GM20000 (cell line): ENCODE measurements around the gene HAGH.
A peak's percentile ranks its signal among the peaks of the same experiment; 100 is the strongest.

ENCODE experiments used
- DNase-seq: peaks from one replicate; pipeline ENCODE4 v3.0.0; 2012; ENCODE audit warnings: low spot score
- CTCF ChIP-seq: IDR thresholded peaks from 2 replicates; pipeline ENCODE4 v1.5.1; 2012; ENCODE audit warnings: mild to moderate bottlenecking, control low read depth; ENCODE audit errors: extremely low read depth, missing control alignments

The HAGH gene

GRCh38 chr16:1830213-1830612, 3.6 kb upstream of the HAGH start:
- no peak for DNase-seq
- TF ChIP-seq CTCF, result no peak

DNA sequence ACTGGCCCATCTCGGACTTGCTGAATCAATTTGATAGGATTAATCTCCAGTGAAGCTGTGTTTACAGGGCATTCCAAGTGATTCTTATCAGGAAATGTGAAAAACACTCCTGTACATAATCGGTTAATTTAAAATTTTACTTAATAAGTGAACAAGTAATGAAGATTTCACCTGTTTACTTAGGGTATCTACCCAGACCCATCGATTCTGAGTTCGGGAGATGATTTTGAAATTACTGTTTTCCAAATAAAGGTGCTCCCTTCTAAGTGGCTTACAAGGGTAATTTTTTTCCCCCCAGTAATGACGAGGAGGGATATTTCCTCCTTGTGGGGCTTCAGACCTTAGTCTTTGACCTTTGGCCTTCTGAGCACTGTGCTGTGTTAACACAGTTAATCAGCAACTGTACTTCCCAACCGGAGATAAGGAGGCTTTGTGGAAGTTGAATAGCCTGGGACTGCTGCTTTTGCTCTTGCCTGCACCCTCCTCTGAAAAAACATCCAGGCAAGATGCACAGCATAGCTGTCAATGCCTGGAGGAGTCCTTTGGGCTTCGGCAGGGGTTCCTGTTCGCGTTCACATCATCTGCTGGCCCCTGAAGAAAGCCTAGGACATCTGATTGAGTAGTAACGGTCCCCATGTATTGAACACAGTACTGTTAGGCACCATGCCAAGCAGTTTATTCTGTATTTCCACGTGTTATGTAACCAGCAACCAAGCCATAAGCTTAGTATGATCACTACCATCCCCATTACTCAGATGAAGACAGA, 2.2 kb upstream of the HAGH start:
- TF ChIP-seq CTCF, result no peak
- no peak for DNase-seq

DNA sequence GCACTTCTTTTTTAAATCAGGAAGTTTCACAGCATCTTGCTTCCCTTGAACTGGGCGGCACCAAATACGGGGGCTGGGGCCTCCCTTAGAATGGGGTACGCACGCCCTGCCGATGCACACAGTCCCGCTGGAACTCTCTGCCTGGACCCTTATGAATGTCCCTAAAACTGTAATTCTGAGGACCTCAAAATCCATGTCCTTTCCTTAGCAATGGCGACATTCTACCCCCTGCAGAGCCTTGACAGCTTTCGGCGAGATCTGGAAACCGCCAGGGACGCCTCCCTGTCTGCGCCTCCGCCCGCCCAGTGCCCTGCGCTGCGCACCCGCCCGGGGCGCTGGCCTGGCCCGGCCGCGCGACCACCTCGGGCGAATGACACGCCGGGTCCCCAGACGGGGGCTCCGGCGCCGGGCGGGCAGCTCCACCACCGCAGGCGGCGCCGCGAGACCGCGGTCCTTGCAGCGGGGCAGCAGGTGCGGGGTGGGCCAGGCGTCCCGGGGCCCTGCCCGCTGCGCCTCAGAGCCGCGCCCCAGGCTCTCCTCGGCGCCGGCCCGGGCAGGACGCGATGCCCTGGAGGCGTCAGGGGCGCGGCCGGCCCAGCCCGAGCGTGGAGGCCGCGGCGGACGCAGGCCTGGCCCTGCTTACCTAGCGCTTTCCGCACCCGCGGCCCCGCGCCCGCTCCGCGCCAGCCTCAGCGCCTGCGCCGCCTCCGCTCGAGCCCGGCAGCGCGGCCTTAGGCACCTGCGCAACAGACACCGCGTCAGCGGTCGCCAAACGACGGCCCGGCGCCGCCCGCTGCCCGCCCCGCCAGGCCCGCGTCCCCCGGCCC, 548 bp downstream of the HAGH start:
- no peak for TF ChIP-seq CTCF
- DNase-seq, result peak; percentile 94

DNA sequence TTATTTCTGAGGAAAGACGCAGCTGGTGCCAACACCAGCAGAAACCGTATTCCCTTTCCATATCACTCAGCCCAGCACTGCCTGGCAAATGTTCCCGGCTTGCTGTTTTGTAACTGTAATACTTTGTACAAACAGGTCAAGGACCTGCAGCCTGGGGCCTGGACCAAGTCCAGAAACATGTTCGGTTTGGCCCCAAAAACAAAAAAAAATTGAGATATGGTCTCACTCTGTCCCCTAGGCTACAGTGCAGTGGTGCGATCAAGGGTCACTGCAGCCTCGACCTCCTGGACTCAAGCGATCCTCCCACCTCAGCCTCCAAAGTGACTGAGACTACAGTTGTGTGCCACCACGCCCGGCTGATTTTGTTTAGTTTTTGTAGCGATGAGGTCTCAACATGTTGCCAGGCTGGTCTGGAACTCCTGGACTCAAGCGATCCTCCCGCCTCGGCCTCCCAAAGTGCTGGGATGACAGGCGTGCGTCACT, 1.2 kb downstream of the HAGH start:
- no peak for DNase-seq
- TF ChIP-seq CTCF, result no peak

DNA sequence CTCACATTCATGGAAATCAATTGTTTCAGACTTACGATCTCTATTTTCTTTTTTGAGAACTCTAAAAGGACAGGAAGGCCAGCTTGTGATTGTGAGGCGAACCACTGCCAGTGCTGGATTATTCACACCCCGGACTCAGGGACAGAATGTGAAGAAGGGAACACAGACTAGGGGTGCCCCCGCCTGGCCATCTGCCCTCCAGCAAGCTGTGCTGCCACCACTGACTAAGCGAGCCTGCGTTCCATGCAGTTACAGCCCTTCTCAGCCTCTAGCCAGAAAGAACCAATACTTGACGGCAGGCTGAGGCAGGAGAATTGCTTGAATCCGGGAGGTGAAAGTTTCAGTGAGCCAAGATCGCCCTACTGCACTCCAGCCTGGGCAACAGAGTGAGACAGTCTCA, 2.8 kb downstream of the HAGH start:
- TF ChIP-seq CTCF, result no peak
- peak; percentile 47 for DNase-seq

GRCh38 chr16:1822801-1823200, 3.8 kb downstream of the HAGH start:
- no peak for TF ChIP-seq CTCF
- DNase-seq, result no peak
